ENCODE measurements around the gene UNK. TPM values are rescaled to one million over a fixed set of nuclear protein-coding genes. Genes with fewer than 3 reads are reported as not detected.
"Not testable (repeated sequence)": the region's sequence is repeated elsewhere in the genome, so short reads cannot be mapped to it uniquely, and the experiment has no call there.

The UNK gene
- total RNA-seq, 4 donors from 2014 or later = 26.5 to 42.5 (median 31.9) TPM

GRCh38 chr17:75847614-75848522 lies 63.3 kb downstream of the UNK start:
- no peak for DNase-seq (ENCODE audit: low spot score in 2 of 2)
- intact Hi-C loops (cut with DNase I; ENCODE audit: low total_unique reads) = loop anchor here (10.0 kb wide), 1 partner anchor 73 kb away; a partner anchor contains a TSS
- TF ChIP-seq POLR2A (IDR thresholded peaks at IDR 0.05) = no peak
- TF ChIP-seq CTCF (IDR thresholded peaks at IDR 0.05) = no peak
- no peak overlapping the region for H3K4me3 ChIP-seq (ENCODE audit: low read depth, poor library complexity, severe bottlenecking)
- 86 to 87% methylated on average over 25 of the region's 25 CpGs for WGBS, 2 donors

GRCh38 chr17:75848523-75849278 lies 64.1 kb downstream of the UNK start:
- no peak for TF ChIP-seq POLR2A (IDR thresholded peaks at IDR 0.05)

GRCh38 chr17:75849279-75849646 lies 64.7 kb downstream of the UNK start:
- intact Hi-C loops (cut with DNase I; ENCODE audit: low total_unique reads) = loop anchor here (10.0 kb wide), 1 partner anchor 74 kb away; a partner anchor contains a TSS
- 83 to 89% methylated on average over 11 of the region's 11 CpGs for WGBS, 2 donors
- no peak overlapping the region for H3K4me3 ChIP-seq (ENCODE audit: low read depth, poor library complexity, severe bottlenecking)
- DNase-seq (ENCODE audit: low spot score in 2 of 2) = no peak
- TF ChIP-seq CTCF (IDR thresholded peaks at IDR 0.05) = no peak
- no peak for TF ChIP-seq POLR2A (IDR thresholded peaks at IDR 0.05)

More at GRCh38 chr17:75848523-75849278, 64.1 kb downstream of the UNK start:
- 39 to 46% methylated on average over 16 of the region's 16 CpGs for WGBS, 2 donors
- H3K4me3 ChIP-seq (ENCODE audit: low read depth, poor library complexity, severe bottlenecking) = no peak overlapping the region
- DNase-seq (ENCODE audit: low spot score in 2 of 2) = peak; percentile 68 to 97
- intact Hi-C loops (cut with DNase I; ENCODE audit: low total_unique reads) = loop anchor here (10.0 kb wide), 1 partner anchor 74 kb away; a partner anchor contains a TSS

GRCh38 chr17:75849724-75850123 lies 65.1 kb downstream of the UNK start:
- intact Hi-C loops (cut with DNase I; ENCODE audit: low total_unique reads) = loop anchor here (10.0 kb wide), 1 partner anchor 75 kb away; a partner anchor contains a TSS
- TF ChIP-seq POLR2A (IDR thresholded peaks at IDR 0.05) = no peak
- no peak for TF ChIP-seq CTCF (IDR thresholded peaks at IDR 0.05)
- H3K4me3 ChIP-seq (ENCODE audit: low read depth, poor library complexity, severe bottlenecking) = no peak overlapping the region
- 77 to 83% methylated on average over 9 of the region's 9 CpGs for WGBS, 2 donors
- no peak for DNase-seq (ENCODE audit: low spot score in 2 of 2)

GRCh38 chr17:75850928-75851692 lies 66.5 kb downstream of the UNK start:
- WGBS, 2 donors = 87 to 93% methylated on average over 12 of the region's 12 CpGs
- TF ChIP-seq POLR2A (IDR thresholded peaks at IDR 0.05) = no peak
- DNase-seq (ENCODE audit: low spot score in 2 of 2) = no peak
- intact Hi-C loops (cut with DNase I; ENCODE audit: low total_unique reads) = no loop called here
- H3K4me3 ChIP-seq (ENCODE audit: low read depth, poor library complexity, severe bottlenecking) = no peak overlapping the region

- DNase-seq (ENCODE audit: low spot score in 2 of 2); H3K4me3 ChIP-seq (ENCODE audit: low read depth, poor library complexity, severe bottlenecking); intact Hi-C loops (cut with DNase I; ENCODE audit: low total_unique reads): not testable (repeated sequence)
- 88 to 96% methylated on average over 15 of the region's 15 CpGs for WGBS, 2 donors
These were observed 67.0 kb downstream of the UNK start for GRCh38 chr17:75851693-75851991.

- DNase-seq (ENCODE audit: low spot score in 2 of 2) = no peak
- TF ChIP-seq CTCF (IDR thresholded peaks at IDR 0.05) (no peak), POLR2A (IDR thresholded peaks at IDR 0.05) (no peak)
- H3K4me3 ChIP-seq (ENCODE audit: low read depth, poor library complexity, severe bottlenecking) = no peak overlapping the region
- intact Hi-C loops (cut with DNase I; ENCODE audit: low total_unique reads) = no loop called here
- 56 to 64% methylated on average over 7 of the region's 7 CpGs for WGBS, 2 donors
These were observed 68.8 kb downstream of the UNK start for GRCh38 chr17:75853433-75853832.
